ENCODE results near the gene TBC1D1. TPM values are rescaled to one million over a fixed set of nuclear protein-coding genes. Genes with fewer than 3 reads are reported as not detected.

Gene TBC1D1
- total RNA-seq, 2 donors from 2014 or later: 139 to 220 TPM

DNA sequence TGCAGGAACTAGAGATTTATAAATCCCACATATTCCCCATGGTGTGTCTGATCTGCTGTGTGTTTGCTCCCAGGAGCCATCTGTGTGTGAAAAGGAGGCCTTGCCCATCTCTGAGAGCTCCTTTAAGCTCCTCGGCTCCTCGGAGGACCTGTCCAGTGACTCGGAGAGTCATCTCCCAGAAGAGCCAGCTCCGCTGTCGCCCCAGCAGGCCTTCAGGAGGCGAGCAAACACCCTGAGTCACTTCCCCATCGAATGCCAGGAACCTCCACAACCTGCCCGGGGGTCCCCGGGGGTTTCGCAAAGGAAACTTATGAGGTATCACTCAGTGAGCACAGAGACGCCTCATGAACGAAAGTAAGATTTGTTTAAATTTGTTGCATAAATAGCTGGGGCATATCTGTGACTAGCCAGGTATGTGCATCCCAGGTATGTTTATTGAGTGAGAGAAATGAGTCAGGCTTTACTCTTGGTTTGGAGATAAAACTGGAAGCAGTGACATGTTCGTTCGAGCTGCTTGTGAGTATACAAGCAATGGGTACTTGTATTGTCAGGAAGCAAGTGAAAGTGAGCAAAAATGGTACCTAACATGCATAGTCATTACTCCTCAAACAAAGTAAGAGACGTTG is 158.8 kb downstream of the TBC1D1 start:
- no peak for DNase-seq (ENCODE audit: low spot score)
- H3K36me3 ChIP-seq: peaks cover 40% of the 10 kb centered on the region
- TF ChIP-seq, protein P1, sequence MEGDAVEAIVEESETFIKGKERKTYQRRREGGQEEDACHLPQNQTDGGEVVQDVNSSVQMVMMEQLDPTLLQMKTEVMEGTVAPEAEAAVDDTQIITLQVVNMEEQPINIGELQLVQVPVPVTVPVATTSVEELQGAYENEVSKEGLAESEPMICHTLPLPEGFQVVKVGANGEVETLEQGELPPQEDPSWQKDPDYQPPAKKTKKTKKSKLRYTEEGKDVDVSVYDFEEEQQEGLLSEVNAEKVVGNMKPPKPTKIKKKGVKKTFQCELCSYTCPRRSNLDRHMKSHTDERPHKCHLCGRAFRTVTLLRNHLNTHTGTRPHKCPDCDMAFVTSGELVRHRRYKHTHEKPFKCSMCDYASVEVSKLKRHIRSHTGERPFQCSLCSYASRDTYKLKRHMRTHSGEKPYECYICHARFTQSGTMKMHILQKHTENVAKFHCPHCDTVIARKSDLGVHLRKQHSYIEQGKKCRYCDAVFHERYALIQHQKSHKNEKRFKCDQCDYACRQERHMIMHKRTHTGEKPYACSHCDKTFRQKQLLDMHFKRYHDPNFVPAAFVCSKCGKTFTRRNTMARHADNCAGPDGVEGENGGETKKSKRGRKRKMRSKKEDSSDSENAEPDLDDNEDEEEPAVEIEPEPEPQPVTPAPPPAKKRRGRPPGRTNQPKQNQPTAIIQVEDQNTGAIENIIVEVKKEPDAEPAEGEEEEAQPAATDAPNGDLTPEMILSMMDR (IDR thresholded peaks at IDR 0.05): no peak
- peak overlapping the region; percentile 74 to 77 for H3K27ac ChIP-seq
- no peaks in the 10 kb centered on the region for H3K9me3 ChIP-seq
- H3K4me1 ChIP-seq: peaks cover 0 to 41% of the 10 kb centered on the region in 2 donors
- no peaks in the 10 kb centered on the region for H3K27me3 ChIP-seq
- H3K4me3 ChIP-seq: no peak overlapping the region

DNA sequence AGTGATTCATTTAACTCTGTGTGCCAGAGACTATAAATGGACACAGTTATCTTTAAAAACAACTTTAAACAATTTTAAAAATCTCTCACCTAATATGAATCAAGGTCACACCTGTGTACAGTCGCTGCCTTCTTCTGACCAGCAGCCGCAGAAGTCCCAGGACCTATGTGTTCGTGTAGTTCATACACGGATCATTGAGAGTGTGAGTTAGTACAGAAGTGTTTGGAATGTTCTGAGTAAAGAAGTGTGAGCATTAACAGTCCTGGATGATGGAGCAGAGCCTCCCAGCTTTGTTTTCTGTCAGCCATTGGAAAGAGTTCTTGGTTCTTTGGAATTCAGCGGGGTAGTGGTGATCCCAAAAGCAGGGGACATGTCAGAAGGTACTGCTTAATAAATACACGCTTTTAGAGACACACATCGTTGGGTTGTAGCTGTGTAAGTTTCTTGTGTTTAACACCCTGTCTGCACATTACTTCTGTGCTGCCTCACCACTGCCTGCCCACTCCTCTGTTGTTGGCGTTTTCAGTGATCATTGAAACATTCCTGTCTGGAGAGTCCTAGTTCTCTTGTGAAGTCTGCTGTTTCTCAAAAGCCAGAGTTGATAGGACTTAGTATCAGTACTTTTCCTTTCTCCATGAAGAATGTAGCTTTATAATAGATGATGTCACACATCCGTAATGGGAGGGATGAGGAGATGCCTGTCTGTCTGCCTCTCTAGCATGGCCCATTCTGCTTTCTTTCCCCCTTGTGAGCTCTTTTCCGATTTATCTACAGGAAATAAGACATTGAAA is 159.9 kb downstream of the TBC1D1 start:
- TF ChIP-seq, protein P1 (IDR thresholded peaks at IDR 0.05): no peak
- Histone ChIP-seq H3K9me3 (no peaks in the 10 kb centered on the region), H3K27me3 (no peaks in the 10 kb centered on the region), H3K27ac (peak overlapping the region; percentile 74 to 77), H3K4me1 (peaks cover 0 to 47% of the 10 kb centered on the region in 2 donors), H3K4me3 (no peak overlapping the region), H3K36me3 (peaks cover 40% of the 10 kb centered on the region)
- DNase-seq (ENCODE audit: low spot score): no peak

GRCh38 chr4:38055566-38055965 is 164.7 kb downstream of the TBC1D1 start:
- H3K27me3 ChIP-seq: no peaks in the 10 kb centered on the region
- no peaks in the 10 kb centered on the region for H3K9me3 ChIP-seq
- peaks cover 56% of the 10 kb centered on the region for H3K36me3 ChIP-seq
- no peak overlapping the region for H3K4me3 ChIP-seq
- no peak for DNase-seq (ENCODE audit: low spot score)
- peaks cover 0 to 26% of the 10 kb centered on the region in 2 donors for H3K4me1 ChIP-seq
- TF ChIP-seq, protein P1 (IDR thresholded peaks at IDR 0.05): no peak
- H3K27ac ChIP-seq: peak overlapping the region; percentile 40 to 49

- Histone ChIP-seq H3K36me3 (peaks cover 57% of the 10 kb centered on the region), H3K4me1 (peaks cover 0 to 20% of the 10 kb centered on the region in 2 donors), H3K9me3 (no peaks in the 10 kb centered on the region), H3K27me3 (no peaks in the 10 kb centered on the region), H3K4me3 (no peak overlapping the region), H3K27ac (peak overlapping the region; percentile 40 to 49)
- TF ChIP-seq, protein P1 (IDR thresholded peaks at IDR 0.05): no peak
- no peak for DNase-seq (ENCODE audit: low spot score)
Measured at GRCh38 chr4:38056011-38056685, 165.3 kb downstream of the TBC1D1 start.

- H3K4me3 ChIP-seq: no peak overlapping the region
- TF ChIP-seq, protein P1 (IDR thresholded peaks at IDR 0.05): no peak
- H3K27me3 ChIP-seq: no peaks in the 10 kb centered on the region
- DNase-seq (ENCODE audit: low spot score): no peak
- H3K9me3 ChIP-seq: no peaks in the 10 kb centered on the region
- peaks cover 0 to 28% of the 10 kb centered on the region in 2 donors for H3K4me1 ChIP-seq
- H3K27ac ChIP-seq: no peak overlapping the region
- H3K36me3 ChIP-seq: peaks cover 57% of the 10 kb centered on the region
Measured at GRCh38 chr4:38058151-38058550, 167.3 kb downstream of the TBC1D1 start.
